PC-3 (cell line): ENCODE results near the gene PRKN. TPM values are rescaled to one million over a fixed set of nuclear protein-coding genes. Genes with fewer than 3 reads are reported as not detected.

Experiments used
- ATAC-seq: fragments of 200-7000 bp; cut with Tn5 transposase; 2 replicates; pipeline ENCODE4 v1.9.1; 2020; ENCODE audit warnings: mild to moderate bottlenecking, moderate library complexity
- BruUV-seq: library from RNA; stranded (reverse); fragments of 400-500 nt; replicated peaks from 2 replicates; lab custom pipeline; 2021; lab: Mats Ljungman, UMichigan
- CTCF ChIA-PET: fragments of 300-600 bp; sonication (Branson Sonifier 250); formaldehyde crosslinking; loops from one replicate; lab custom pipeline; 2022; ENCODE audit warnings: antibody characterized with exemption; lab: Charles Lee
- POLR2A ChIA-PET: fragments of 300-600 bp; sonication (Branson Sonifier 250); formaldehyde crosslinking; loops from one replicate; lab custom pipeline; 2022; ENCODE audit warnings: antibody characterized with exemption; ENCODE audit not compliant: unreplicated experiment; lab: Charles Lee
- DNase-seq: peaks from one replicate; pipeline ENCODE4 v3.0.0-alpha.2; 2015
- H2AFZ ChIP-seq: fragments of 300-600 bp; sonication (generic); 2 replicates; pipeline ENCODE4 v1.6.0; 2016; ENCODE audit warnings: antibody characterized with exemption, low read length
- H3F3A ChIP-seq: fragments of 300-600 bp; sonication (generic); one replicate; pipeline ENCODE4 v1.6.0; 2017; ENCODE audit warnings: antibody characterized with exemption, low read length, control low read depth, mild to moderate bottlenecking; ENCODE audit not compliant: unreplicated experiment
- H3K27ac ChIP-seq: fragments of 300-600 bp; sonication (generic); 2 replicates; pipeline ENCODE4 v1.5.1; 2016; ENCODE audit warnings: mild to moderate bottlenecking, low read length
- H3K27me3 ChIP-seq: fragments of 300-600 bp; sonication (generic); 2 replicates; pipeline ENCODE4 v1.6.1; 2016; ENCODE audit warnings: low read length, mixed read lengths
- H3K36me3 ChIP-seq: fragments of 300-600 bp; sonication (generic); 2 replicates; pipeline ENCODE4 v1.6.1; 2016; ENCODE audit warnings: low read depth, mixed run types, low read length, mixed read lengths
- H3K4me1 ChIP-seq: fragments of 300-600 bp; sonication (generic); 2 replicates; pipeline ENCODE4 v1.5.1; 2016; ENCODE audit warnings: low read length; ENCODE audit not compliant: insufficient read depth
- H3K4me2 ChIP-seq: fragments of 300-600 bp; sonication (generic); 2 replicates; pipeline ENCODE4 v1.6.0; 2016; ENCODE audit warnings: low read length
- H3K4me3 ChIP-seq: fragments of 300-600 bp; sonication (generic); 2 replicates; pipeline ENCODE4 v1.5.1; 2016; ENCODE audit warnings: mild to moderate bottlenecking, low read length, mixed read lengths
- H3K79me2 ChIP-seq: fragments of 300-600 bp; sonication (generic); 2 replicates; pipeline ENCODE4 v1.6.1; 2017; ENCODE audit warnings: low read length, mixed read lengths
- H3K9ac ChIP-seq: fragments of 300-600 bp; sonication (generic); 2 replicates; pipeline ENCODE4 v1.6.0; 2016; ENCODE audit warnings: mild to moderate bottlenecking, low read length
- H3K9me2 ChIP-seq: fragments of 300-600 bp; sonication (generic); replicated peaks from 2 replicates; pipeline ENCODE4 v1.6.1; 2016; ENCODE audit warnings: mixed run types, low read length, mixed read lengths
- H3K9me3 ChIP-seq: fragments of 300-600 bp; sonication (generic); 2 replicates; pipeline ENCODE4 v1.6.1; 2016; ENCODE audit warnings: low read length, mixed read lengths
- H4K20me1 ChIP-seq: fragments of 300-600 bp; sonication (generic); 2 replicates; pipeline ENCODE4 v1.6.1; 2016; ENCODE audit warnings: low read length, mixed read lengths
- CTCF ChIP-seq: fragments of 300-600 bp; sonication (generic); conservative IDR thresholded peaks from 2 replicates; pipeline ENCODE4 v1.5.1; 2017; ENCODE audit warnings: antibody characterized with exemption, low read depth, mild to moderate bottlenecking, low read length
- EZH2 ChIP-seq: fragments of 300-600 bp; sonication (generic); IDR thresholded peaks from one replicate; pipeline ENCODE4 v1.6.1; 2017; ENCODE audit warnings: antibody characterized with exemption, mild to moderate bottlenecking, low read length; ENCODE audit not compliant: unreplicated experiment
- EZH2phosphoT487 ChIP-seq: fragments of 300-600 bp; sonication (generic); IDR thresholded peaks from 2 replicates; pipeline ENCODE4 v1.6.1; 2018; ENCODE audit warnings: mild to moderate bottlenecking, antibody characterized with exemption, low read length, borderline replicate concordance
- intact Hi-C: fragments of 100-400 bp; cut with micrococcal nuclease; formaldehyde crosslinking; loops from 2 replicates; pipeline ENCODE4 v1.9.0; 2023
- total RNA-seq: library from RNA; depleted of rRNA; stranded (reverse); fragments of >200 nt; gene quantifications from 2 replicates; pipeline ENCODE4 v1.2.3, GENCODE V29; 2014

Gene PRKN
- total RNA-seq, 1 experiment from 2014 or later = not detected

DNA sequence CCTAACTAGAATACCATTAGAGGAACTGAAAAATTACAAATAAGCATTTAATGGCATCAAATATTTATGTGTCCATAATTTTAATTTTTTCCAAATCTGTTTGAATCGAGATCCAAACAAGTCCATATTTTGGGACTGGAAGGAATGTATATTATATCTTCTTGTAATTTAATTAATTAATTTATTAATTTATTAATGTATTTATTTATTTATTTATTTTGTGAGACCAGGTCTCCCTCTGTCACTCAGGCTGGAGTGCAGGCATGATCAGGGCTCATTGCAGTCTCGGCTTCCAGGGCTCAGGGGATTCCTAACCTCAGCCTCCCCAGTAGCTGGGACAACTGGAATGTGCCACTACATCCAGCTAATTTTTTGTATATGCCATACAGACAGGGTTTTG is 453.6 kb downstream of the PRKN start:
- H4K20me1 ChIP-seq = no peaks in the 10 kb centered on the region
- TF ChIP-seq CTCF = no peak
- TF ChIP-seq EZH2 = no peak
- no peak for TF ChIP-seq EZH2phosphoT487
- no peak for DNase-seq
- H3K4me1 ChIP-seq = no peaks in the 10 kb centered on the region
- H3K4me3 ChIP-seq = no peak overlapping the region
- BruUV-seq = no TSS peak
- ChIA-PET CTCF (no interaction called here), POLR2A (no interaction called here)
- H3K9ac ChIP-seq = no peak overlapping the region
- H3K9me2 ChIP-seq = no peaks in the 10 kb centered on the region
- ATAC-seq = no peak
- no peaks in the 10 kb centered on the region for H3F3A ChIP-seq
- H3K27ac ChIP-seq = no peak overlapping the region
- intact Hi-C loops = no loop called here
- H2AFZ ChIP-seq = no peak overlapping the region
- no peaks in the 10 kb centered on the region for H3K36me3 ChIP-seq
- no peaks in the 10 kb centered on the region for H3K9me3 ChIP-seq
- H3K27me3 ChIP-seq = peaks cover 7% of the 10 kb centered on the region
- H3K79me2 ChIP-seq = no peaks in the 10 kb centered on the region
- no peak overlapping the region for H3K4me2 ChIP-seq

DNA sequence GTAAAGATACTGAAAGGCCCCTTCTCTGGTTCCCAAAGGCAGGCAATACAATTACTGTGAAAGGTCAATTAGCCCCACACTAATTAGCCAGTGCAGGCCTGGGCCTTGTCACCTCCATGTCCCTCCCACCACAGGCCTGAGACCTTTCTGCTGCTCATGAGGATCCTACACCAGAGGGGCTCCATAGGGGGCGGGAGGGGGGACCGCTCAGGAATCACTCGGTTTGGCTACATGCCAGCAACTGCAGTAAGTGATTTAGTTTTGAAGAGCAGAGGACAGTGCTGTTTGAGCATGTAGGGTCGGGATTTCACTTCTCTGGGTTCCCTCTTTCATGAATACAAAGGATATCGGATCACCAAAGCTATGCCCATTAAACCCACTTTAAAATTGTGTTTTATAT is 455.6 kb downstream of the PRKN start:
- TF ChIP-seq EZH2phosphoT487 (no peak), CTCF (no peak), EZH2 (no peak)
- ChIA-PET CTCF (no interaction called here), POLR2A (no interaction called here)
- no peaks in the 10 kb centered on the region for H3K9me3 ChIP-seq
- H3K36me3 ChIP-seq = no peaks in the 10 kb centered on the region
- H2AFZ ChIP-seq = no peak overlapping the region
- H3K4me2 ChIP-seq = no peak overlapping the region
- no peaks in the 10 kb centered on the region for H3K27me3 ChIP-seq
- DNase-seq = no peak
- no peak overlapping the region for H3K27ac ChIP-seq
- no peaks in the 10 kb centered on the region for H3K79me2 ChIP-seq
- intact Hi-C loops = no loop called here
- H3K4me3 ChIP-seq = no peak overlapping the region
- no TSS peak for BruUV-seq
- ATAC-seq = no peak
- no peaks in the 10 kb centered on the region for H3F3A ChIP-seq
- no peaks in the 10 kb centered on the region for H3K4me1 ChIP-seq
- no peaks in the 10 kb centered on the region for H4K20me1 ChIP-seq
- H3K9ac ChIP-seq = no peak overlapping the region
- H3K9me2 ChIP-seq = no peaks in the 10 kb centered on the region

DNA sequence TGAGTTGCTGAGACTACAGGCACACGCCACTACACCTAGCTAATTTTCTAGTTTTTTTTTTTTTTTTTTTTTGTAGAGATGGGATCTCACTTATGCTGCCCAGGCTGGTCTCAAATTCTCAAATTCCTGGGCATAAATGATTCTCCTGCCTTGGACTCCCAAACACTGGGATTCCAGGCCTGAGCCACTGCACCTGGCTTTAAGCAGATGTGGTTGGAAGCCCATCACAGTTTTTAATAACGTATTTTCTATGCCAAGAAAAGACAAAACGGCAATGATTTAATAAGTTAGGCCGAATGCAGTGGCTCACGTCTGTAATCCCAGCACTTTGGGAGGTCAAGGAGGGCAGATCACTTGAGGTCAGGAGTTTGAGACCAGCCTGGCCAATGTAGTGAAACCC is 456.6 kb downstream of the PRKN start:
- Histone ChIP-seq H4K20me1 (no peaks in the 10 kb centered on the region), H3K36me3 (no peaks in the 10 kb centered on the region), H3K4me2 (no peak overlapping the region), H3K9me3 (no peaks in the 10 kb centered on the region), H3K9ac (no peak overlapping the region), H3K79me2 (no peaks in the 10 kb centered on the region), H2AFZ (no peak overlapping the region), H3F3A (no peaks in the 10 kb centered on the region), H3K27me3 (no peaks in the 10 kb centered on the region), H3K9me2 (no peaks in the 10 kb centered on the region), H3K4me1 (no peaks in the 10 kb centered on the region), H3K27ac (no peak overlapping the region), H3K4me3 (no peak overlapping the region)
- DNase-seq (no peak), ATAC-seq (no peak)
- POLR2A ChIA-PET = no interaction called here
- CTCF ChIA-PET = no interaction called here
- no peak for TF ChIP-seq CTCF
- no peak for TF ChIP-seq EZH2phosphoT487
- TF ChIP-seq EZH2 = no peak
- intact Hi-C loops = no loop called here
- BruUV-seq = no TSS peak
